Brain microvascular endothelial cell (primary cell): Measurements from ENCODE around the gene SLC1A5.

ENCODE experiments used
- DNase-seq: peaks from one replicate; pipeline ENCODE4 v3.0.0-alpha.2; 2020
- H3K27ac ChIP-seq: fragments of 250-450 bp; sonication (Bioruptor Pico); 2 replicates; pipeline ENCODE4 v1.5.1; 2020; ENCODE audit warnings: mild to moderate bottlenecking, moderate library complexity
- H3K27me3 ChIP-seq: fragments of 250-450 bp; sonication (Bioruptor Pico); replicated peaks from 2 replicates; pipeline ENCODE4 v1.5.1; 2020; ENCODE audit warnings: mild to moderate bottlenecking
- H3K36me3 ChIP-seq: fragments of 250-450 bp; sonication (Bioruptor Pico); replicated peaks from 2 replicates; pipeline ENCODE4 v1.5.1; 2020; ENCODE audit warnings: mild to moderate bottlenecking
- H3K4me3 ChIP-seq: 2 replicates; pipeline ENCODE4 v1.5.1; 2011; ENCODE audit warnings: low read depth, mild to moderate bottlenecking, control low read depth, low read length, moderate library complexity
- in situ Hi-C: cut with HindIII; loops from 2 replicates; pipeline ENCODE4 v1.10.0; 2017; ENCODE audit warnings: low sequenced_read_pairs, low pct_ligation_motif_present
- TF ChIP-seq, protein P1 (sequence below): IDR thresholded peaks from 2 replicates; pipeline ENCODE4 v1.5.1; 2011; ENCODE audit warnings: low read depth, mild to moderate bottlenecking, moderate library complexity, low read length, control low read depth, inconsistent platforms; ENCODE audit errors: missing control alignments

The SLC1A5 gene

DNA sequence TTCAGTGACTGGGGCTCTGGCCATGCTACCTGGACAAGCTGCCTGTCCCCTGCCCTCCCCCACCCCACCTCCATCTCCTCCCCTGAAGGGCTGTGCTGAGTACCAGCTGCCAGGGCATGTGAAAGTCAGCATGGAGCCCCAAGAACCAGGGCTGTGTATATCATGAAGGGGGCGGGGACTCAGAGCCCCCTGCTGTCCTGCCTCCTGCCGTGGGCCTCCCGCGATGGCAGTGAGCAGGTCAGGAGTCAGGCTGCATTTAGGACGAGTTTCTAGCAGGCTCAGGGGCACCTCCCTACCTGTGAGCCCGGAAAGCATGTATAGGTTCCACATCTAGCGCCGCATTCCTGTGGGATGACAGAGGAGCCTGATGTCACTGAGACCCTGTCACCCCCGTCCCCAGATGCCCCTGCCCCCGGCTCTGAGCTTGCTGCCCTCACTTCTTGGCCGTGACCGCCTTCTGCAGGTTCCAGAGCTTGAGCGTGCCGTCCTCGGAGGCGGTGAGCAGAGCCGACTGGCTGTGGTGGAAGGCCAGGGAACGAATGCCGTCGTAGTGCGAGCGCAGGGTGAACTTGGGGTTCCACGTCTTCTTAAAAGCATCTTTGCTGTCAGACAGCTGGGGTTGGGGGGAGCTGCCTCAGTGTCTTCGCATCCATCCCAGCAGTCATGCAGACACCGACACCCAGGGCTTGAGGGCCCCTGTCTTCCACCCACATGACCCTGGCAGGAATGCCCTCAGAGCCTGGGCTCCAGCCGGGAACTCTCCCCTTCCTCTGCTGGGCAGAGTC lies 63.2 kb downstream of the SLC1A5 start:
- DNase-seq = no peak
- TF ChIP-seq, protein P1, sequence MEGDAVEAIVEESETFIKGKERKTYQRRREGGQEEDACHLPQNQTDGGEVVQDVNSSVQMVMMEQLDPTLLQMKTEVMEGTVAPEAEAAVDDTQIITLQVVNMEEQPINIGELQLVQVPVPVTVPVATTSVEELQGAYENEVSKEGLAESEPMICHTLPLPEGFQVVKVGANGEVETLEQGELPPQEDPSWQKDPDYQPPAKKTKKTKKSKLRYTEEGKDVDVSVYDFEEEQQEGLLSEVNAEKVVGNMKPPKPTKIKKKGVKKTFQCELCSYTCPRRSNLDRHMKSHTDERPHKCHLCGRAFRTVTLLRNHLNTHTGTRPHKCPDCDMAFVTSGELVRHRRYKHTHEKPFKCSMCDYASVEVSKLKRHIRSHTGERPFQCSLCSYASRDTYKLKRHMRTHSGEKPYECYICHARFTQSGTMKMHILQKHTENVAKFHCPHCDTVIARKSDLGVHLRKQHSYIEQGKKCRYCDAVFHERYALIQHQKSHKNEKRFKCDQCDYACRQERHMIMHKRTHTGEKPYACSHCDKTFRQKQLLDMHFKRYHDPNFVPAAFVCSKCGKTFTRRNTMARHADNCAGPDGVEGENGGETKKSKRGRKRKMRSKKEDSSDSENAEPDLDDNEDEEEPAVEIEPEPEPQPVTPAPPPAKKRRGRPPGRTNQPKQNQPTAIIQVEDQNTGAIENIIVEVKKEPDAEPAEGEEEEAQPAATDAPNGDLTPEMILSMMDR = no peak
- Histone ChIP-seq H3K36me3 (peaks cover 93% of the 10 kb centered on the region), H3K27ac (no peak overlapping the region), H3K4me3 (no peak overlapping the region), H3K27me3 (no peaks in the 10 kb centered on the region)
- in situ Hi-C loops = no loop called here
